OCI-LY3 (cell line): ENCODE data around the gene SND1.

Experiments
- H2AFZ ChIP-seq: fragments of 200-600, 300-600 bp; shearing (Covaris generic); 2 replicates; pipeline ENCODE4 v1.6.0; 2014; ENCODE audit warnings: antibody characterized with exemption, low read depth, low read length
- H3K27ac ChIP-seq: fragments of 200-600, 300-600 bp; sonication (generic); 2 replicates; pipeline ENCODE4 v1.5.1; 2014; ENCODE audit warnings: mild to moderate bottlenecking, low read length, moderate library complexity, mixed read lengths
- H3K27me3 ChIP-seq: fragments of 200-600, 300-600 bp; sonication (generic); 2 replicates; pipeline ENCODE4 v1.6.1; 2014; ENCODE audit warnings: low read depth, low read length, mixed read lengths
- H3K36me3 ChIP-seq: fragments of 200-600, 300-600 bp; sonication (generic); replicated peaks from 2 replicates; pipeline ENCODE3; 2014; ENCODE audit warnings: low read depth, low read length, mixed read lengths
- H3K4me1 ChIP-seq: fragments of 300-600, 200-600 bp; sonication (generic); 2 replicates; pipeline ENCODE4 v1.6.1; 2014; ENCODE audit warnings: low read length, mixed read lengths
- H3K4me2 ChIP-seq: fragments of 200-600, 300-600 bp; sonication (generic); 2 replicates; pipeline ENCODE4 v1.6.1; 2014; ENCODE audit warnings: low read length, mixed read lengths
- H3K4me3 ChIP-seq: fragments of 300-600, 200-600 bp; sonication (generic); 2 replicates; pipeline ENCODE4 v1.5.1; 2014; ENCODE audit warnings: antibody characterized with exemption, mild to moderate bottlenecking, low read length, moderate library complexity
- H3K79me2 ChIP-seq: fragments of 300-600, 200-600 bp; shearing (Covaris generic); 2 replicates; pipeline ENCODE4 v1.6.1; 2014; ENCODE audit warnings: mild to moderate bottlenecking, low read length, mixed read lengths
- H3K9ac ChIP-seq: fragments of 300-600, 200-600 bp; shearing (Covaris generic); 2 replicates; pipeline ENCODE4 v1.6.0; 2014; ENCODE audit warnings: mild to moderate bottlenecking, low read length, moderate library complexity
- H3K9me3 ChIP-seq: fragments of 200-600, 300-600 bp; shearing (Covaris generic); 2 replicates; pipeline ENCODE4 v1.6.1; 2014; ENCODE audit warnings: low read length, mixed read lengths; ENCODE audit not compliant: insufficient read depth
- H4K20me1 ChIP-seq: fragments of 200-600, 300-600 bp; sonication (generic); 2 replicates; pipeline ENCODE4 v1.6.1; 2016; ENCODE audit warnings: low read length, mixed read lengths; ENCODE audit not compliant: insufficient read depth
- CTCF ChIP-seq: fragments of 200-600, 300-600 bp; sonication (generic); IDR thresholded peaks from 2 replicates; pipeline ENCODE4 v1.5.1; 2014; ENCODE audit warnings: antibody characterized with exemption, low read length, low read depth
- EZH2phosphoT487 ChIP-seq: fragments of 200-600 bp; shearing (Covaris generic); IDR thresholded peaks from 2 replicates; pipeline ENCODE4 v1.6.1; 2018; ENCODE audit warnings: antibody characterized with exemption, mixed run types, low read depth

The SND1 gene

GRCh38 chr7:127967281-127967680 is 315.3 kb downstream of the SND1 start:
- H3K36me3 ChIP-seq = peaks cover 28% of the 10 kb centered on the region
- no peaks in the 10 kb centered on the region for H3K27me3 ChIP-seq
- H3K4me1 ChIP-seq = no peaks in the 10 kb centered on the region
- peaks cover 11% of the 10 kb centered on the region for H3K79me2 ChIP-seq
- no peak overlapping the region for H2AFZ ChIP-seq
- no peaks in the 10 kb centered on the region for H3K9me3 ChIP-seq
- no peak for TF ChIP-seq CTCF
- no peak overlapping the region for H3K4me3 ChIP-seq
- H3K9ac ChIP-seq = no peak overlapping the region
- H4K20me1 ChIP-seq = 0 out of 2 replicates have a peak, but pooled peaks cover 13% of the 10 kb centered on the region
- H3K4me2 ChIP-seq = no peak overlapping the region
- no peak overlapping the region for H3K27ac ChIP-seq

GRCh38 chr7:127968547-127968946 is 316.6 kb downstream of the SND1 start:
- H4K20me1 ChIP-seq = 0 out of 2 replicates have a peak, but pooled peaks cover 13% of the 10 kb centered on the region
- peaks cover 10% of the 10 kb centered on the region for H3K79me2 ChIP-seq
- H3K4me3 ChIP-seq = no peak overlapping the region
- no peak overlapping the region for H3K4me2 ChIP-seq
- H3K36me3 ChIP-seq = peaks cover 28% of the 10 kb centered on the region
- no peak overlapping the region for H3K27ac ChIP-seq
- H3K9me3 ChIP-seq = no peaks in the 10 kb centered on the region
- H2AFZ ChIP-seq = no peak overlapping the region
- TF ChIP-seq CTCF = no peak
- no peak for TF ChIP-seq EZH2phosphoT487
- H3K4me1 ChIP-seq = no peaks in the 10 kb centered on the region
- no peak overlapping the region for H3K9ac ChIP-seq
- no peaks in the 10 kb centered on the region for H3K27me3 ChIP-seq

GRCh38 chr7:127973832-127974231 is 321.8 kb downstream of the SND1 start:
- Histone ChIP-seq H2AFZ (no peak overlapping the region), H3K4me3 (no peak overlapping the region), H3K79me2 (peaks cover 7% of the 10 kb centered on the region), H3K4me1 (peaks cover under 1% of the 10 kb centered on the region; the same call in 1 of the 2 replicates), H3K9ac (no peak overlapping the region), H3K4me2 (no peak overlapping the region), H3K36me3 (peaks cover 74% of the 10 kb centered on the region), H3K27ac (no peak overlapping the region), H3K27me3 (no peaks in the 10 kb centered on the region), H4K20me1 (0 out of 2 replicates have a peak, but pooled peaks cover 6% of the 10 kb centered on the region), H3K9me3 (peaks cover 20% of the 10 kb centered on the region)
- TF ChIP-seq EZH2phosphoT487 (no peak), CTCF (no peak)

- Histone ChIP-seq H3K27me3 (no peaks in the 10 kb centered on the region), H3K27ac (no peak overlapping the region), H3K36me3 (peaks cover 79% of the 10 kb centered on the region), H3K9ac (no peak overlapping the region), H4K20me1 (0 out of 2 replicates have a peak, but pooled peaks cover 6% of the 10 kb centered on the region), H3K9me3 (peaks cover 24% of the 10 kb centered on the region), H2AFZ (no peak overlapping the region), H3K4me3 (no peak overlapping the region), H3K4me1 (peaks cover 7% of the 10 kb centered on the region), H3K79me2 (peaks cover 7% of the 10 kb centered on the region), H3K4me2 (no peak overlapping the region)
- TF ChIP-seq CTCF (no peak), EZH2phosphoT487 (no peak)
Measured at GRCh38 chr7:127974446-127975035, 322.5 kb downstream of the SND1 start.
